ENCODE measurements around the gene RNF26.
A peak's percentile ranks its signal among the peaks of the same experiment; 100 is the strongest.

The RNF26 gene

DNA sequence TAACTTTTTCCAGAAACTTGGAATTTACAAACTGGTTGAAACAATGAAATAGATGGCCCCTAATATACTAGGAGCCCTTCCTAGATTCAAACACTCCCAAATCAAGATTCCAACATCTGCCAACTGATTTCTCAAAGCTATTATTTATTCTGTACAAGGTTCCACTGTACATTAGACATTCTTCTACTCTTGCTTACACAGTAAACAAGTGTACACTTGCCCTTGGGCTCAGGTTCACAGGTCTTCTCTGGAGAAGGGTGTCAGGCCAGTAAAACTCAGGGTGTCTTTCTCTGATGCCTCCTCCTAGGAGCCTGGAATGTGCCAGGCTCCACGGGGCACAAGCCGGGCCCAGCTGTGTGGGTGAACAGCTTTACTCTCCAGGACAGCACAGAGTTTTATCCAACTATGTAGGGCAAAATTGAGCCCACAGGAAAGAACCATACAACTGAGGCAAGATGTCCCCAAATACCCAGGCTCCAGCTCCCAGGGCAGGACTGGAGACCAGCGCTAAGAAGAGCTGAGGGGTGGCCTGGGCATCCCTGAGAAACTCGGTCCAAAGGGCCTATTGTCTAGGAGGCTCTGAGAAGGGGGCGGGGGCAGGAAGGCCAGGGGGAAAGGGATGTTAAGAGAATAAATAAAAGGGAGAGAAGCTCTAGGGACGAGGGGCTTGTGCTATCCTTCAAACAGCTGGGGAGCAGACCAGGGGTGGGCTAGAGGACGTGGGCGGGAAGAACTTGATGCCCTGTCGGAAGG is 20.9 kb downstream of the RNF26 start:
- Histone ChIP-seq H3K79me2 (ENCODE audit: low read length) (no peaks in the 10 kb centered on the region), H3K4me1 (ENCODE audit: low read length) (peaks cover 13% of the 10 kb centered on the region), H3K36me3 (replicated peaks; ENCODE audit: low read depth, low read length) (no peaks in the 10 kb centered on the region), H3K27me3 (ENCODE audit: low read depth, low read length) (peaks cover 25% of the 10 kb centered on the region), H3K4me2 (ENCODE audit: low read length) (no peak overlapping the region), H4K20me1 (ENCODE audit: insufficient read depth, low read length) (no peaks in the 10 kb centered on the region), H3K27ac (ENCODE audit: low read length) (no peak overlapping the region), H2AFZ (ENCODE audit: low read depth, low read length) (no peak overlapping the region), H3K9me3 (ENCODE audit: insufficient read depth, low read length) (no peaks in the 10 kb centered on the region), H3K9ac (ENCODE audit: low read length) (no peak overlapping the region), H3K4me3 (ENCODE audit: low read length) (no peak overlapping the region)
- TF ChIP-seq, protein P1, sequence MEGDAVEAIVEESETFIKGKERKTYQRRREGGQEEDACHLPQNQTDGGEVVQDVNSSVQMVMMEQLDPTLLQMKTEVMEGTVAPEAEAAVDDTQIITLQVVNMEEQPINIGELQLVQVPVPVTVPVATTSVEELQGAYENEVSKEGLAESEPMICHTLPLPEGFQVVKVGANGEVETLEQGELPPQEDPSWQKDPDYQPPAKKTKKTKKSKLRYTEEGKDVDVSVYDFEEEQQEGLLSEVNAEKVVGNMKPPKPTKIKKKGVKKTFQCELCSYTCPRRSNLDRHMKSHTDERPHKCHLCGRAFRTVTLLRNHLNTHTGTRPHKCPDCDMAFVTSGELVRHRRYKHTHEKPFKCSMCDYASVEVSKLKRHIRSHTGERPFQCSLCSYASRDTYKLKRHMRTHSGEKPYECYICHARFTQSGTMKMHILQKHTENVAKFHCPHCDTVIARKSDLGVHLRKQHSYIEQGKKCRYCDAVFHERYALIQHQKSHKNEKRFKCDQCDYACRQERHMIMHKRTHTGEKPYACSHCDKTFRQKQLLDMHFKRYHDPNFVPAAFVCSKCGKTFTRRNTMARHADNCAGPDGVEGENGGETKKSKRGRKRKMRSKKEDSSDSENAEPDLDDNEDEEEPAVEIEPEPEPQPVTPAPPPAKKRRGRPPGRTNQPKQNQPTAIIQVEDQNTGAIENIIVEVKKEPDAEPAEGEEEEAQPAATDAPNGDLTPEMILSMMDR (IDR thresholded peaks at IDR 0.05; ENCODE audit: low read depth, low read length), result no peak
- TF ChIP-seq EZH2phosphoT487 (IDR thresholded peaks at IDR 0.05; ENCODE audit: low read depth), result no peak

DNA sequence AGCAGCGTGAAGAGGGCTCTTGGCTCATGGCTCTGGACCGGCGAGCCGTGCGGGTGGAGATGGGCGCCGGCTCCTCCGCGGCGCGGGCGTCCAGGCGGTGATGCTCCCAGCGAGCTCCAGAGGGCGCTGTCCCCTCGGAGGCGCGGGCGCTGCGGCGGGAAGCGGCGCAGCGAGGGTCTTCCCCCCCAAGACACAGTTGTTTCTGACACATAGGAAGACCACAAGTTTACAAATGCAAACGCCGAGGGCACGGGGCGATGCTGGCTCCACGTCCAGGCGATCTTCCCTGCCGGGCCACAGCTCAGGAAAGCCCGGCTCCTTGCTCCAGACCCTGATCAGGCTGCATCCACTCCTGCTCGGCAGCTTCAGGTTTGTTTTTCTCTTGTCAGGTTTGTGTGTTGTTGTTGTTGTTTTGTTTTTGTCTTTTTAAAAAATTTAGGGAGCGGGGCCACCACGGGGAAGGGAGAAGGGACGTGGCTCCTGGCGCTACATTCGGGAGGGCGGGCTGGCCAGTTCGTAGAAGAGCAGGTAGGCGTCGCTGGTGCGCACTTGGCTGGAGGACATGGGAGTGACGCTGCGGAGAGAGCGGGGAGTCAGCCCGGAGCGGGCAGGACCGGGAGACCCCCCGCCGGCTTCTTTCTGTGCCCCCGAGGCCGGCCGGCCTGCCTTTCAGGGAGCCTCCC is 22.2 kb downstream of the RNF26 start:
- Histone ChIP-seq H3K27ac (ENCODE audit: low read length) (no peak overlapping the region), H2AFZ (ENCODE audit: low read depth, low read length) (peak overlapping the region; percentile 93)

DNA sequence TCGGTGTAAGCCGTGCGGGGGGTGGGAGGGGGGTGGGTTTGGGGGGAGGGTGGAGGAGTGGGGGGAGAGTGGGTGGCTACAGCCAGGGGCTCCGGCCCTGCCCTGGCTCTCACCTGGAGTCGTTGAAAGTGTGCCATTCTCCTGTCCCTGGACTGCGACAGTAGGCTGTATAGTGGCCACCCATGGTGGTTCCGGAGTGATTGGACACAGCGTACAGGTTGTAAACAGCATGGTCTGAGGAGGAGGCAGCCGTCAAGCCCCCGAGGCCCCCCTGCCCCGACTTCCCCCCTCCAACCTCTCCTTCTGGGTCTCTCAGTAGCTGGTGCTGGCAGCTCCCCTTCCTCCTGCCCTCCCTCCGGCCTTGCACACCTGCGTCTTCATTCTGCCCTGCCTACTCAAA is 22.7 kb downstream of the RNF26 start:
- Histone ChIP-seq H3K4me1 (ENCODE audit: low read length) (peaks cover 21% of the 10 kb centered on the region), H3K4me3 (ENCODE audit: low read length) (peak overlapping the region; percentile 97), H3K27ac (ENCODE audit: low read length) (no peak overlapping the region)

More for the DNA sequence above, 22.2 kb downstream of the RNF26 start:
- TF ChIP-seq, protein P1 (IDR thresholded peaks at IDR 0.05; ENCODE audit: low read depth, low read length), result peak; percentile 83
- TF ChIP-seq EZH2phosphoT487 (IDR thresholded peaks at IDR 0.05; ENCODE audit: low read depth), result no peak
- peak overlapping the region; percentile 84 for H3K9ac ChIP-seq (ENCODE audit: low read length)
- peak overlapping the region; percentile 97 for H3K4me3 ChIP-seq (ENCODE audit: low read length)
- H3K4me1 ChIP-seq (ENCODE audit: low read length), result peaks cover 19% of the 10 kb centered on the region
- no peaks in the 10 kb centered on the region for H4K20me1 ChIP-seq (ENCODE audit: insufficient read depth, low read length)
- peaks cover 17% of the 10 kb centered on the region for H3K27me3 ChIP-seq (ENCODE audit: low read depth, low read length)
- no peaks in the 10 kb centered on the region for H3K79me2 ChIP-seq (ENCODE audit: low read length)
- no peaks in the 10 kb centered on the region for H3K36me3 ChIP-seq (replicated peaks; ENCODE audit: low read depth, low read length)
- peak overlapping the region; percentile 99 for H3K4me2 ChIP-seq (ENCODE audit: low read length)
- H3K9me3 ChIP-seq (ENCODE audit: insufficient read depth, low read length), result no peaks in the 10 kb centered on the region

More for the DNA sequence above, 22.7 kb downstream of the RNF26 start:
- no peak for TF ChIP-seq EZH2phosphoT487 (IDR thresholded peaks at IDR 0.05; ENCODE audit: low read depth)
- TF ChIP-seq, protein P1 (IDR thresholded peaks at IDR 0.05; ENCODE audit: low read depth, low read length), result no peak
- Histone ChIP-seq H3K4me2 (ENCODE audit: low read length) (peak overlapping the region; percentile 99), H2AFZ (ENCODE audit: low read depth, low read length) (peak overlapping the region; percentile 93; the same call in 1 of the 2 replicates), H3K9ac (ENCODE audit: low read length) (no peak overlapping the region), H3K27me3 (ENCODE audit: low read depth, low read length) (peaks cover 17% of the 10 kb centered on the region), H4K20me1 (ENCODE audit: insufficient read depth, low read length) (no peaks in the 10 kb centered on the region), H3K36me3 (replicated peaks; ENCODE audit: low read depth, low read length) (no peaks in the 10 kb centered on the region), H3K79me2 (ENCODE audit: low read length) (no peaks in the 10 kb centered on the region), H3K9me3 (ENCODE audit: insufficient read depth, low read length) (no peaks in the 10 kb centered on the region)
